Eye (tissue), 1 donor: Measurements from ENCODE around the gene INKA1.

Experiments
- DNase-seq: peaks from one replicate; pipeline ENCODE4 v3.0.0-alpha.2; 2015

Gene INKA1

GRCh38 chr3:49787182-49787464 lies 15.9 kb upstream of the INKA1 start:
- no peak for DNase-seq

- no peak for DNase-seq
These were observed 15.5 kb upstream of the INKA1 start for GRCh38 chr3:49787536-49787935.

DNA sequence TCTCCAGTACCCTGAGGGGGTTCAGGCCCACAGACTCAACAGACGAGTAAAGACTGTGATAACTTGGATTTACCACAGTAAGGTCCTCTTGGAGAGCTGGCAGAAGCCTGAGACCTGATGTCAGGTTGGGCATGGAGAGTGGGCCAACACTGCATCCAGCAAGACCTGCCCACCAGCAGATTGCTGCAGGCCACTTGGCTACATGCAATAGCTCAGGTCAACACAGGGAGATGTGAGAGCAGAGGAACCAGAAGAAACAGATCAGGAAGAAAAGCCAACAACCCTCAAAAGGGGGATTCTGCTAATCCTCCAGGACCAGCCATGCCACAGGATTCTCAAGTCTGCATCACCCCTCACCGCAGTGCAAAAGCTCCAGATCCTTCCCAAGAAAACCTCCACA lies 15.0 kb upstream of the INKA1 start:
- DNase-seq = no peak

DNA sequence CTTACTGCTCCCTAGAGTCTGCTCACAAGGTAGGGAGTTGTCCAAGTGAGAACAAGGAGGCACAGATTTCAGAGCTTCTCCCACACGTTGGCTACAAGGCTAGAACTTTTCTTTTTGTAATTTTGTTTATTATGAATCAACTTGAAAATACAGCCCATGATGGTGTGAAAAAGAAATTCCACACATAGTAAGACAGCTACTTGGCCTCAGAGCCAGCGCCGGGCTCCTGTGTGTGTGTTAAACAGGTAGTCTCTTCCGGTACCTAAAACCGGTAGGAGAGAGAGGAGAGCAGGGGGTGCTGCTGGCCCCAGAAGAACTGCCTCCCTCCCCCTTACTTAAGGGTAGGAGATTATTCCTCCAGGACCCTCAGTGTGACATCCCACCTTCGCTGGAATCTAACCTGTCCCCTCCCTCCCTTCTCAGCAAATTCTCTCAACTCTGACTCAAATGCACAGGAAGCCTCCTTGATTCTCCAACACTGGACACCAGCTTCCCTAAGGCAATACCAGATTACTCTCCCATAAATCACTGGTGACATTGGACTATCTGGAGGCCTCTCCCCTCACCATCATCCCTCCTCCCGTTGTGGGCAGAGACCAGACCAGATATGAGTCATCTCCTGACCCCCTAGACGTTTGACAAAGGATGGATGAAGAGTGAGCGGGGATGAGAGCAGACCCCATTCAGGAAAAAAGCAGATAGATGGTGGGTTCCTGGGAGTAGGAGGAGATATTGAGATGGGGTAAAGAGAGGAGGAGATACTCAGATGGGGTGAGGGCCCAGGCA lies 12.2 kb upstream of the INKA1 start:
- no peak for DNase-seq

- DNase-seq = no peak
These were observed 11.5 kb upstream of the INKA1 start for GRCh38 chr3:49791571-49791970.

DNA sequence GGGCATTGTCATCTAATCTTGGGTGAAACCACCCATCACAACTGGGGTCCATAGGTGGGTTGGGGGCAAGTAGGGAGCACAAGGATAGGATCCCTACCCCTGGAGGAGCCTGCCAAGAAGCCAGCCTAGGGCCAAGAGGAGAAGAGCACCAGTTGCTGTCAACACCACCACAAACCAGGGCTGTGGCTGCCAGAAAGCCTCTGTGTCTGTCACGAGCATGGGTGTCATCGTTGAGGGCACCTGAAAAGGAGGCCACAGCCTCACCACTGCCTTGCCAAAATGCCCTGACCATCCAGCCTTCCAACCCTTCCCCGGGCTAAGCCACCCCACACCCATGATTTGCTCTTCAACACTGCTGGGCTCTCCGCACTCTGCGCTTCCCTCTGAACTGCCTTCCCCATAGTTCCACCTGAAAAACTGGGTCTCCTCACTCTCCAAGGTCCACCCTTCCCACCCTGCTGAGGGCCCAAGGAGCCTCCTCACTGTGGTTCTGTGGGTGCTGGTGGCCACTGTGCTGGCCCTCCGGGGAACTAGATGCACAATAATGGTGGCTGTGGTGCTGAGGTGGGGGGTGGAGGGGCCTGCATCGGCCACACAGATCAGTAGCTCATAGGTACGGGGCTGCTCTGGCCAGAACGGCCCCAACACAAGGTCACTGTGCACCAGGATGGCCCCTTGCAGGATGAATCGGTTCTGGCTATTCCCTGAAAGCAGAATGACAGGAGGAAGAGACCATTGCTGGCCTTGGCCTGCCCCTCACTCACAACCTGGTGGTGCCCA lies 10.5 kb upstream of the INKA1 start:
- DNase-seq = no peak

DNA sequence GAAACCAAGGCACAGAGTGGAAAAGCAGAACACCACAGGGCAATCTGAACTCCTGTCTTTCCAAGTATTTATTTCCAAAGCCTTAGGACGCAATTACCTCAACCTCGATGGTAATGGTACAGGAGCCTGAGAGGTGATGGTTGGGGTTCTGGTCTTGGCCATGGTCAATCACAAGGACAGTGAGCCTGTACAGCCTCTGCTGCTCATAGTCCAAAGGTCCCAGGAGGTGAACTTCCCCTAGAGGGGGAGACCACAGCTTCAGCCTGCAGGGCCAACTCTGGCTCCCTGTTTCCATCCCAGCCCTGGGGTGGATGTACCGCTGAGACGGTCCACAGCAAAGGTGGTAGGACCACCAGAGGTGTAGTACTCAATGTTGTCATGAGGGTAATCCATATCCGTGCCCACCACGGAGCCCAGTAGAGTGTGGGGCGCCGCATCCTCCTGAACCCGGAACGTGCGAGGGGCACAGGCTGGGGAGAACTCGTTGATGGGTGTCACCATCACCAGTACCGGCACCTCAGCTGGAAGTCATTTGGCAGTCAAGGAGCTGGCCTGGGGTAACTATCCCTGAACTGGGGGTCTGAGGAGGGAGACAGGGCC lies 9.5 kb upstream of the INKA1 start:
- DNase-seq = no peak

DNA sequence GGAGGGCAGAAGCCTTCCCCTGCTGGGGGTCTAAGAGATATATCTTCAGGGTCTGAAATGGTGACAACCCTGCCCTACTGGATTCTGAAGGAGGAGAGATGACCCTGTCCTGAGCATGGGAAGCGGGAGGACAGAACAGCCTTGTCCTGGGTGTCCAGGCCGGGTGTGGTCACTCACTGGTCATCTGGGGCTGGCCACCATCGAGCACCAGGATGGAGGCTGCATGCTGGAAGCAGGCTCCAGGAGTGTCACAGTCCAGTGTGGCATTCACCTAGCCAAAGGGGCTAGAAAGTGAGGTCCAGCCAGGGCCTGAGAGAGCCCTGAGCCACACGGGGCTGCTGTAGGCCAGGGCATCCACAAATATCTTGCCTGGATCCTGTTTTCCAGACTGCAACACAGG lies 8.6 kb upstream of the INKA1 start:
- no peak for DNase-seq

DNA sequence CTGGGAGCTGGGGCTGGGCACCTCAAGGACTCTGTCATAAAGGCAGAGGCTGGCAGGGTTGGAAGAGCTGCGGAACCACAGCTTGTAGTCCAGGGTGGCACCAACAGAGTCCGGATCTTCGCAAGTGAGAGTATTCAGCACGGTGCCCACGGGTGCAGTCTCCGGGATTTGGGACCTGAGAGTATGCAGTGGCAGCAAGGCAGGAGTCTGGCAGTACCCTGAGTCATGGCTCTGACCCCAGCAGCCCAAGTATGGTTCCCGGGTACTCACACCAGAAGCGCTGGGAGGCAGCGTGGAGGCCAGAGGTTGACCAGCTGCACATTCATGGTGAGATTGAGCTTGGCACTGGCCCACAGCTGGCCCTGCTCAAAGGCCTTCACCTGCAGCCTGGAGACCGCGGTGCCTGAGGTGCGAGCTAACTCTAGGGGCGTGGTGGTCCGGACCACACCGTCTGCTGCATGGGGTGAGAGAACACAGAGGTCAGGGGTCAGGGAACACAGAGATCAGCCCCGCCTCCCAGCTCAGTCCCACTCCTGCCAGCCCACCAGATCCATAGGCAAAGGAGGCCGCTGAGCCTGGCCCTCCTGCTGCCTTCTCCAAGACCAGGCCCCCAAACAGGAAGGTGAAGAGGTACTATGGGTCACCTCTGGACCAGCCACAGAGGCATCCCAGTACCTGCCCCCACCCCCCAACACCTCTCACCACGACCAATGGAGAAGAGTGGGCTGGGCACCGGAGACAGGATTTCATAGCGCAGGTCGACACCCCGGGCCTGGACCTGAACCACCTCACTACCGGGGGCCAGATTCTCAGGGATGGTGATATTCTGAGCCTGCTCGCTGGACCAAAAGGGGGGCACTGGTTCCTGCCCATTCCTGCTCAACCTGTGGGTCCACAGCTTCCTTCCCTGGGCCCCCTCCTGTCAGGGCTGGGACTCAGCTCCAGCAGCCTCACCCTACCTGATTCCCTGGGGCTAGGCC lies 7.8 kb upstream of the INKA1 start:
- DNase-seq = no peak

DNA sequence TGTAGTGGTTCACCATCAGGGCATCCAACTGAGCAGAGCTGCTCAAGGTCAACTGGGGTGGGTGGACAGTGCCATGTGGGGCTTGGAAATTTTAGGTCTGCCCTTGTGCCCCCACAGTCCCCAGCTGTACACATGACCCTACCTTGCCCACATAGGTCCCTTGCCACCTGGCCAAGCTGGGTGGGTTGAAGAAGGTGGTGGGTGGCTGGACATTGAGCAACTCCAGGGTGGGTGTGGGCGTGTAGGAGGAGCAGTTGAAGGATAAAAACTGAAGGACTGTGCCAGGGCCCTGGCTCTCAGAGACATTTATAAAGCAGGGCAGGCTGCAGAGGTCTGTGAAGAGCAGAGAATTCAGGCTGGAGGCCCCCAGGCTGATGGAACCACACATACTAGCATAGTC lies 4.0 kb upstream of the INKA1 start:
- DNase-seq = no peak

- no peak for DNase-seq
These were observed 3.3 kb upstream of the INKA1 start, which contains the start of gene CDHR4 for GRCh38 chr3:49799761-49800160. Gene CDHR4, minus strand, starts transcription at chr3:49799873. Its CDS starts 61 bp downstream, at chr3:49799812.

DNA sequence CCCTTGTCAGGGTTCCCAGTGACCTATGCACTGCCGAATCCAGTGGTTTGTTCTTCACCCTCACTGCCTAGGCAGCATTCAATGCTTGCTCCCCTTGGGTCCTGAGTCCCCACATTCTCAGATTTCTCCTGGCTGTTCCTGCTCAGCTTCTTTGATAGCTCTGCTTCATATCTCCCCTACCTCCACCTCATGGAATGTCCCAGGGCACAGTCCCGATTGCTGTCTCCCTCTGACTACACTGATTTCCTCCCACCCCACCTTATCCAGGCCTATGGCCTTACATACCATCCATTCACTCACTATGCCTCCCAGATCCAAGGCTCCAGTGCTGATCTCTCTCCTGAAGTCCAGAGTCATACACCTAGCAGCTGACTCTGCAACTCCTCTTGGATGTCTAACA lies 1.9 kb upstream of the INKA1 start:
- DNase-seq = no peak

DNA sequence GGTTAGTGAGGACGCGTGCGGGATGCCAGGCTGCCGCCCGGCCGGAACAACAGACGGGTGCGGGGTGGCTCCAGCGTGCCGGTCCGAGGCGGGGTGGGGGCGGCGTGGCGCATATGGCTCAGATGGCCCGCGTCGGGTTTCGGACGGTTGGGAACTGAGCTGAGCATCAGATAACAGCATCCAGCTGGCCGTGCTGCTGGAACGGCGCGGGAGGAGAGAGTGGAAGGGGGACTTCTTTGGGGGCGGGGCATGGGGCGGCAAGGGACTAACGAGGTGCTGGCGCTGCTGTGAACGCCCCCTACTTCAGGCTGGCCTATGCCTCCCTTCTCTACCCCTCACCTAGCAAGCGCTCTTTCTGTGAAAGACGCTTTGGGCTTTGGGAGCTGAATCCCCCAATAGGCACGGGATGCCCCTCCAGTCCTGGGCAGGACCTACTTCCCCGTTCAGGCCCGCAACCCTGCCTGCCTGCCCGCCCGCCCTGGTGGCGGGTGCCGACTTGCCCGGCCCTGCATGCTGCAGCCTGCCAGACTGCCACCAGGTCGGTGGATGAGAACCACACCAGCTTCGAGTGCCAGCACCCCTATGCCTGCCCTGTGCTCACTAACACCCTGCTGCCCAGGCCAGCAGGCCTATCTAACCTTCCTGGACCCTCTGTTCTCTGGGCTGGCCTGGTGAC lies 542 bp downstream of the INKA1 start:
- no peak for DNase-seq

- DNase-seq = no peak
These were observed 1.3 kb downstream of the INKA1 start for GRCh38 chr3:49804141-49805041.

GRCh38 chr3:49805367-49805782 lies 2.3 kb downstream of the INKA1 start:
- peak; percentile 82 for DNase-seq

- DNase-seq = peak; percentile 90
These were observed 3.0 kb downstream of the INKA1 start for GRCh38 chr3:49805897-49806701.

- no peak for DNase-seq
These were observed 3.8 kb downstream of the INKA1 start for GRCh38 chr3:49806850-49807249.

DNA sequence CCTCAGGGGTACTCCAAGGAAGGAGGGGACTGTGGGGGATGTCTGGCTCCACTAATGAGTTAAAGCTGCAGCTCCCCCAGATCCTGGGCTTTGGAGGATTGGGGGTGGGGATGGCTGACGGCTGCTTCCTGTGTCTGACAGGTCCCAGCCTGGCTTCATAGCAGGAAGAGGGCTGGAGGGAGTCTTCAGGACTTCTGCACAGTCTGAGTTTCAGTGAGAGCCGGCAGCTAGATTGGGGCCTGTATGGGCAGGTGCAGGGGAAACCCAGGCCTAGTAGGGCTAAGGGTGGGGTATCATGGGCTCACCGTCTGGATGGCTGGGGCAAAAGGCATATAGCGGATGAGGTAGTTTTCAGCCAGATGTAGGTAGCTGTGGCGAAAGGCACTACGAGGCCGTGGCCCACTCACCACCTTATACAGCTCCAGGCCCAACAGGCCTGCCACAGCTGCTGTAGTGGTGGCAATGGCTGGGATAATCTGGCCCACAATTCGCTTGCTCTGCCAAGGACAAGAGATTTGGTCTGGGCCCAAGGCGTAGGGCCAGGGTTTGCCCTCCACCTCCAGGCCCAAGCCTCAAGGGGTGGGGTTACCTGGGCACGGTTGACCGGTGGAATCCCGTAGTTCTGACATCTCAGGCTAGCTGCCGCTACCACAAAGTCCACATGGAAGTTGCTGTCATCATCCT lies 4.5 kb downstream of the INKA1 start:
- DNase-seq = peak; percentile 29

- no peak for DNase-seq
These were observed 9.9 kb downstream of the INKA1 start for GRCh38 chr3:49812916-49813496.
